GM10266 (cell line): ENCODE data around the gene PLCB4.

Experiments used
- DNase-seq: peaks from one replicate; pipeline ENCODE4 v3.0.0; 2012; ENCODE audit errors: extremely low spot score
- CTCF ChIP-seq: IDR thresholded peaks from 2 replicates; pipeline ENCODE4 v1.5.1; 2012; ENCODE audit warnings: mild to moderate bottlenecking, low read depth; ENCODE audit not compliant: control insufficient read depth, insufficient read depth; ENCODE audit errors: missing control alignments

Gene PLCB4

GRCh38 chr20:9144643-9145042, 75.8 kb downstream of the PLCB4 start:
- DNase-seq, result no peak
- no peak for TF ChIP-seq CTCF

- no peak for TF ChIP-seq CTCF
- no peak for DNase-seq
Observed at GRCh38 chr20:9145142-9145541, 76.3 kb downstream of the PLCB4 start.

GRCh38 chr20:9146649-9147048, 77.8 kb downstream of the PLCB4 start:
- TF ChIP-seq CTCF, result no peak
- DNase-seq, result no peak

- TF ChIP-seq CTCF, result no peak
- no peak for DNase-seq
Observed at GRCh38 chr20:9147547-9148024, 78.7 kb downstream of the PLCB4 start.

GRCh38 chr20:9148291-9148690, 79.4 kb downstream of the PLCB4 start:
- TF ChIP-seq CTCF, result no peak
- no peak for DNase-seq

GRCh38 chr20:9149087-9149486, 80.2 kb downstream of the PLCB4 start:
- TF ChIP-seq CTCF, result no peak
- DNase-seq, result no peak

GRCh38 chr20:9149796-9150195, 80.9 kb downstream of the PLCB4 start:
- TF ChIP-seq CTCF, result no peak

More at GRCh38 chr20:9149796-9150195, 80.9 kb downstream of the PLCB4 start:
- DNase-seq, result no peak
